ENCODE data around the gene LMBR1.
"Not testable (repeated sequence)": the region's sequence is repeated elsewhere in the genome, so short reads cannot be mapped to it uniquely, and the experiment has no call there.

LMBR1 gene

GRCh38 chr7:156927571-156928405 lies 34.8 kb upstream of the LMBR1 start:
- no peaks in the 10 kb centered on the region for H4K20me1 ChIP-seq (ENCODE audit: insufficient read depth)
- no peak for TF ChIP-seq CTCF (conservative IDR thresholded peaks at IDR 0.05; ENCODE audit: low read depth, low read length)
- no peak overlapping the region for H3K4me2 ChIP-seq
- no peaks in the 10 kb centered on the region for H3K27me3 ChIP-seq (ENCODE audit: insufficient read depth, low read depth)
- H2AFZ ChIP-seq (ENCODE audit: low read depth) = no peak overlapping the region
- no peaks in the 10 kb centered on the region for H3K4me1 ChIP-seq (ENCODE audit: low read depth, poor library complexity, severe bottlenecking)
- no peaks in the 10 kb centered on the region for H3K79me2 ChIP-seq (ENCODE audit: insufficient read depth, low read depth)
- no peak overlapping the region for H3K27ac ChIP-seq
- H3K4me3 ChIP-seq (IDR thresholded peaks at IDR 0.05; ENCODE audit: insufficient read depth, low read depth, low read length) = no peak overlapping the region
- no peak overlapping the region for H3K9ac ChIP-seq
- H3K36me3 ChIP-seq (ENCODE audit: insufficient read depth) = no peaks in the 10 kb centered on the region

GRCh38 chr7:156925821-156926220 lies 32.8 kb upstream of the LMBR1 start:
- not testable (repeated sequence) for H3K27me3 ChIP-seq (ENCODE audit: insufficient read depth, low read depth); H3K79me2 ChIP-seq (ENCODE audit: insufficient read depth, low read depth); H3K4me3 ChIP-seq (IDR thresholded peaks at IDR 0.05; ENCODE audit: insufficient read depth, low read depth, low read length); H4K20me1 ChIP-seq (ENCODE audit: insufficient read depth); H3K4me2 ChIP-seq; H3K27ac ChIP-seq; H3K9ac ChIP-seq; H2AFZ ChIP-seq (ENCODE audit: low read depth); H3K36me3 ChIP-seq (ENCODE audit: insufficient read depth); H3K4me1 ChIP-seq (ENCODE audit: low read depth, poor library complexity, severe bottlenecking)

- H3K4me2 ChIP-seq; H3K4me3 ChIP-seq (IDR thresholded peaks at IDR 0.05; ENCODE audit: insufficient read depth, low read depth, low read length); H3K36me3 ChIP-seq (ENCODE audit: insufficient read depth); H2AFZ ChIP-seq (ENCODE audit: low read depth); H3K4me1 ChIP-seq (ENCODE audit: low read depth, poor library complexity, severe bottlenecking); H3K27ac ChIP-seq; H3K79me2 ChIP-seq (ENCODE audit: insufficient read depth, low read depth); H4K20me1 ChIP-seq (ENCODE audit: insufficient read depth); H3K9ac ChIP-seq; H3K27me3 ChIP-seq (ENCODE audit: insufficient read depth, low read depth): not testable (repeated sequence)
These were observed 29.3 kb upstream of the LMBR1 start for GRCh38 chr7:156922304-156922703.

- not testable (repeated sequence) for H3K27me3 ChIP-seq (ENCODE audit: insufficient read depth, low read depth); H3K79me2 ChIP-seq (ENCODE audit: insufficient read depth, low read depth); H3K27ac ChIP-seq; H3K36me3 ChIP-seq (ENCODE audit: insufficient read depth); H3K4me2 ChIP-seq; H3K4me3 ChIP-seq (IDR thresholded peaks at IDR 0.05; ENCODE audit: insufficient read depth, low read depth, low read length); H4K20me1 ChIP-seq (ENCODE audit: insufficient read depth); H2AFZ ChIP-seq (ENCODE audit: low read depth); H3K4me1 ChIP-seq (ENCODE audit: low read depth, poor library complexity, severe bottlenecking); H3K9ac ChIP-seq
These were observed 27.7 kb upstream of the LMBR1 start for GRCh38 chr7:156920487-156921373.

- no peak for TF ChIP-seq CTCF (conservative IDR thresholded peaks at IDR 0.05; ENCODE audit: low read depth, low read length)
- Histone ChIP-seq H3K27me3 (ENCODE audit: insufficient read depth, low read depth) (no peaks in the 10 kb centered on the region), H3K27ac (no peak overlapping the region), H3K4me1 (ENCODE audit: low read depth, poor library complexity, severe bottlenecking) (no peaks in the 10 kb centered on the region), H3K4me2 (no peak overlapping the region), H3K4me3 (IDR thresholded peaks at IDR 0.05; ENCODE audit: insufficient read depth, low read depth, low read length) (no peak overlapping the region), H3K36me3 (ENCODE audit: insufficient read depth) (no peaks in the 10 kb centered on the region), H3K79me2 (ENCODE audit: insufficient read depth, low read depth) (no peaks in the 10 kb centered on the region), H2AFZ (ENCODE audit: low read depth) (no peak overlapping the region), H3K9ac (no peak overlapping the region), H4K20me1 (ENCODE audit: insufficient read depth) (no peaks in the 10 kb centered on the region)
These were observed 27.1 kb upstream of the LMBR1 start for GRCh38 chr7:156920076-156920475.

All from KMS-11 (cell line).